ENCODE measurements around the gene FOXP1. TPM values are rescaled to one million over a fixed set of nuclear protein-coding genes. Genes with fewer than 3 reads are reported as not detected.

Gene FOXP1
- total and polyA plus RNA-seq, 9 of the 15 experiments (the other 6 are each of a cell fraction or from before 2014, with no cell fraction given), result 7.7 to 34.5 (median 13.7) TPM

DNA sequence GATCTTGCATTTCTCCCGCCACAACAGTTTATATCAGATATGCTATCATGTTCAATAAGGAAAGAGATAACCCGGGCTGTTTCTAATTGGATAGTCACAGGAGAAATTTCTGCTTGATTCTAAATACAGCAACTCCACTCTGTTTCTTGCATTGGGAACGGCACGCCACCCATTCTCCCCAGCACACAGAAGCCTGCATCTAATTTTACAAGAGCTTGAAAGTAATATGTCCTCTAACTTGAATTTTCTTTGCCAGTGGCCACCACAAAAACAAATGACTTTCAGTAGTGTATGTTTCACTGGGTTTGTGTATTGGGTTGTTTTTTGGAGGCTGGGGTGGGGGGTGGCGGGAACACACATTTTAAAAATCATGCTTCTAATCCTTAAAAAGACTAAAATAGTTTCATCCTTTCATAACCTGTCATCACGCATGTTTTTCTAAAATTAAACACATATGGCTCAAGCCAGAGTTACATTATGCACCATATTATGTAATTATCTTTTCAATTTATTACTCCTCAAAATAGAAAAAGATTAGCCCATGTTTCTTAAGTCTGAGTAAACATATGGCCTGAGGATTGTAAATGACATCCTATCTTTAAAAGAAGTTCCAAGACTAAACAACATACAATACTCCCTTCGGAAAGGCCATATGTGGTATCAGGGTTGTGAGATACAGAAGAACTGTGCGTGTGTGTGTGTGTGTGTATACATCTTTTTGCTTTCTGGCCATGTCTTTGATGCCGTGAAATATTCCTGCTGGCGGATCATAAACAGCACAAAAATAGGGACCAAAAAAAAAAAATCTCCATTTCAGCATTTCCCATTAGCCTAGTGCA is 176.3 kb downstream of the FOXP1 start:
- CTCF ChIA-PET (ENCODE audit: low intra/inter-chr PET ratio), result no interaction called here
- Histone ChIP-seq H3K9me3 (replicated peaks; ENCODE audit: control insufficient read depth, insufficient read depth, low read depth, low read length) (no peaks in the 10 kb centered on the region), H3K9me1 (ENCODE audit: control insufficient read depth, insufficient read depth, low read length) (no peaks in the 10 kb centered on the region), H3K4me3 (no peak overlapping the region), H3K4me1 (replicated peaks in 1 of 2; ENCODE audit: control insufficient read depth in 2 of 2, insufficient read depth in 2 of 2, low read length in 2 of 2) (peaks cover 3 to 25% of the 10 kb centered on the region in 2 experiments; a peak in 4 of 5 replicates), H4K20me1 (replicated peaks; ENCODE audit: control insufficient read depth, insufficient read depth, low read length) (no peaks in the 10 kb centered on the region), H3K9ac (ENCODE audit: insufficient read depth in 1 of 2, low read depth in 2 of 2, low read length in 2 of 2) (no peak overlapping the region), H2AFZ (ENCODE audit: low read depth, low read length) (no peak overlapping the region), H3K27me3 (ENCODE audit: control insufficient read depth in 2 of 2, insufficient read depth in 2 of 2, low read length in 2 of 2) (no peaks in the 10 kb centered on the region), H3K27ac (ENCODE audit: extremely low read depth, low read depth, low read length) (no peak overlapping the region), H3K36me3 (ENCODE audit: control insufficient read depth, insufficient read depth, low read length) (no peaks in the 10 kb centered on the region; the same call in 2 of the 3 replicates), H3K4me2 (ENCODE audit: insufficient read depth, low read length) (no peak overlapping the region), H3K79me2 (ENCODE audit: control insufficient read depth, insufficient read depth, low read length) (no peaks in the 10 kb centered on the region)
- DNase-seq (ENCODE audit: extremely low read depth in 1 of 4, low spot score in 3 of 4) (no peak), FAIRE-seq (peak; percentile 23), ATAC-seq (no peak)
- 70% methylated on average over 9 of the region's 10 CpGs for WGBS (ENCODE audit: insufficient coverage, low coverage, missing lambda C conversion rate)
- no peak for TF ChIP-seq TRIM24 (IDR thresholded peaks at IDR 0.05)
- no peak for TF ChIP-seq PTBP1 (IDR thresholded peaks at IDR 0.05; ENCODE audit: low read depth, low read length)
- TF ChIP-seq ZNF217 (CRISPR knock-in tag; IDR thresholded peaks at IDR 0.05), result no peak
- TF ChIP-seq, protein P1, sequence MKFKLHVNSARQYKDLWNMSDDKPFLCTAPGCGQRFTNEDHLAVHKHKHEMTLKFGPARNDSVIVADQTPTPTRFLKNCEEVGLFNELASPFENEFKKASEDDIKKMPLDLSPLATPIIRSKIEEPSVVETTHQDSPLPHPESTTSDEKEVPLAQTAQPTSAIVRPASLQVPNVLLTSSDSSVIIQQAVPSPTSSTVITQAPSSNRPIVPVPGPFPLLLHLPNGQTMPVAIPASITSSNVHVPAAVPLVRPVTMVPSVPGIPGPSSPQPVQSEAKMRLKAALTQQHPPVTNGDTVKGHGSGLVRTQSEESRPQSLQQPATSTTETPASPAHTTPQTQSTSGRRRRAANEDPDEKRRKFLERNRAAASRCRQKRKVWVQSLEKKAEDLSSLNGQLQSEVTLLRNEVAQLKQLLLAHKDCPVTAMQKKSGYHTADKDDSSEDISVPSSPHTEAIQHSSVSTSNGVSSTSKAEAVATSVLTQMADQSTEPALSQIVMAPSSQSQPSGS (CRISPR knock-in tag; IDR thresholded peaks at IDR 0.05), result no peak
- intact Hi-C loops (cut with micrococcal nuclease) (no loop called here), in situ Hi-C loops (cut with MboI) (no loop called here)
- POLR2A ChIA-PET, result interaction anchor here (1.0 kb wide), 1 partner anchor 16 kb away, joined by 3 read pairs; no protein-coding TSS in a partner anchor
- no TSS peak for BruUV-seq (replicated peaks)
